HG03139 (cell line): ENCODE measurements around the gene TMCC1.
"Not testable (repeated sequence)": the region's sequence is repeated elsewhere in the genome, so short reads cannot be mapped to it uniquely, and the experiment has no call there.

Experiments used
- ATAC-seq: cut with Tn5 transposase; IDR thresholded peaks from one replicate; pipeline ENCODE4 v1.9.1; 2021; ENCODE audit not compliant: unreplicated experiment

TMCC1 gene

GRCh38 chr3:129777806-129778205, 115.7 kb downstream of the TMCC1 start:
- ATAC-seq: no peak

DNA sequence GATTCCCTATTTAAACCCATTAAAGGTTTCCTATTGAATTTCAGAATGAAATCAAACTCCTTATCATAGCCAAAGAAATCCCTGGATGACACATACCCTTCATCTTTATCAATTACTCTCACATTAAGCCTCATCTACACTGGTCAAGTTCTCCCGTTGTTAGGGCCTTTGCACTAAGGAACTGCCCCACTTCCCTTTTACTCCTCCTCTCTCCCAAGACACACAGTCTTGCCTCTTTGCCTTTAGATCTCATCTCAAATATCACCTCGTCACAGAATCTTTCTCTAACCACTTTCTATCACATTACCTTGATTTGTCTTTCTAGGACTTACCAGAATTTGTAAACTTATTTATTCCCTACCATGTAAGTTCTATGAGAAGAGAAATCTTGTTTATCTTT, 117.6 kb downstream of the TMCC1 start:
- no peak for ATAC-seq

DNA sequence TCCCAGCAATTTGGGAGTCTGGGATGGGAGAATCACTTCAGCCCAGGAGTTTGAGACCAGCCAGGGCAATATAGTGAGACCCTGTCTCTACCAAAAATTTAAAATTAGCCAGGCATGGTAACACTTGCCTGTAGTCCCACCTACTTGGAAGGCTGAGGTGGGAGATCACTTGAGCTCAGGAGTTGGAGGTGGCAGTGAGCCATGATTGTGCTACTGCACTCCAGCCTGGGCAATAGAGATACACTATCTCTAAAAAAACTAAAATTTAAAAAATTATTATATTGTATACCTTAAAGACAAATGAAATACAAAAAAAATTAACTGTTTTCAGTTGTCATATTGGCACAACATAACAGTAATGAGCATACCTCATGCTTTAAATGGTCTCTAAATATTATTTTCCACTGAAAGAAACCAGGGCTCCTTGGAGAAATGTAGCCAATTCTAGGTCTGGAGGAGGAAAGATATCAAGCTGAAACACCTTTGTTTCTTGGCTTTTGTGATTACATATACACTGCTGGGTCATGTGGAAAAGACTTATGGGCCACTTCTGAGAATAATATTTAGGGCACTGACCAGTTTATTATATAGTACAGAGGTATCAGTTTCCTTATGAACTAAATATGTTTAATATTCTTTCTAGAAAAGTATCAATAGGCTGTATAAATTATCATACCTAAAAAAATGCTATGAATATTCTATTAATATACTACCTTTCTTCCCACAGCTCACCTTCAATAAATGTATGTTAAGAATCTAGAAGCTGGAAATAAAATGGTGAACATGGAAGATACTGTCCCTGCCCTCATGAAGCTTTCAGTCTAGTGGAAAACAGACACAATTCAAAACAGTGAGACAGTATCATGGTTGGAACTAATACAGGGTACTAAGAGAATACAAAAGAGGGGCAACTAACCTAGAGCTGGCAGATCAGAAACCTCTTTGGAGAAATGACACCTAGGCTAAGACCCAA, 119.5 kb downstream of the TMCC1 start:
- no peak for ATAC-seq

DNA sequence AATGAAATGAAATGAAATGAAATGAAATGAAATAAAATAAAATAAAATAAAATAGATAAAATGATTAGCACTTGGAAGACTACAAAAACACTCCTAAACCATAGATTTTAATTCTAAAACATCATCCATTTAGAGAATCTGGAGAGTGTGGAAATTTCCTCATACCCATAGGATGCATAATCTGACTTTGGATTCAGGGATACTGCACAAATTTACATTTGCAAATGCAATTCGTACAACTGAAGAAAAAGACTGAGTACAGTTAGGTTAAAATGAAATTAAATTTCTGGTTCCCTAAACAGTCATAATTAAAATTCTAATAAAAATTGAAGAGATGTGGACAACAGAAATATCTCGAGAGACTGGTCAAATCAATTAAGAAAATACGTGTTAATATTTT, 122.9 kb downstream of the TMCC1 start:
- no peak for ATAC-seq

DNA sequence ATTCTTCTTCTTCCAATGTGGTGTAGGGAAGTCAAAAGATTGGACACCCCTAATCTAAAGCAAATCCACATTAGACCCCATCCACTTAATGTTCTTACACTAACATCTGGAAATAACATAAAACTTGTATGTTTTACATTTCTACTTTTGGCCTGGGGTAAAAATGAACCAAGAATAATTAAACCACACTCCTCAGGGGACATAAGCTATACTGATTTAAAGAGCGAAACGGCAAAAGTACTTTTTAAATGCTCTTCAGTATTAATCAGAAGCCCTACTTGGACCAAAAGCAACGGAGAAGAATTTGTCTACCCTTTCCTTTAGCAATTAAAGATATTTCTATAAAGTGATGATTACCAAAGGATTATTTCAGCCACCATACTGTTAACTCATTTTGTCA, 123.9 kb downstream of the TMCC1 start:
- ATAC-seq: no peak

DNA sequence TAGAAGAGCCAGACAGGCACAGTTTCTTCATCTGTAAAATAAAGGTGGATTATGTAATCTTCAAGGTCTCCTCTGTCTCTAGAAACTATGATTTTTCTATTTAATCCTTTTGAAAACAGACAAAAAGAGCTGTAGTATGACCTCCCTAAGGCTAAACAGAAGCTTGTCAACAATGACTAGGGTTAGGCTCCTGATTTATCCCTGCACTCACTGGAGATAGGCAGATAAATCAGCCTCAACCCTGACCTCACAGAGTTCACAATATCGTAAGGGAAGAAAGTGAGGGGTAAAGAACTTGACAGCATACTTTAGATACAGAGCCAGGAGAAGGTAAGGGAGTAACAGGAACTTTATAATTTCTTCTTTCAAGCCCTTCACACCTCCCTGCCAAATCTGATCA, 124.8 kb downstream of the TMCC1 start:
- no peak for ATAC-seq

- no peak for ATAC-seq
Measured at GRCh38 chr3:129766135-129766534, 127.4 kb downstream of the TMCC1 start.

DNA sequence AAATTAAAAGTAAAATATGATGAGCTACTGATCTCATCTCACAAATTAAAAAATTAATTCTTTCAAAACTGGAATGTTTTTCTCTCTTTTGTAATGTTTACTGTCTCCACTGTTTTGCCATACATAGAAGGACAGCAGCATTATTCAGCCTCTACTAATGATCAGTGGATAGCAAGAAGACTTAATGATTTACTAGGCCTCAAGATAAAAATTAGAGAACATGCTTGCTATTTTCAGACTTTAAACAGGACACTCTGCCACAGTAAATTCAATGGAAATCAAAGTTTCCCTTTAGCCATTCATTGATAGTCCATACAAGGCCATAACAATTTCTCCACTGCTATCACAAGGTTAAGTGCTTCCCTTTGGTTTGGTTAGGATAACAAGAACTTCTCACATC, 129.4 kb downstream of the TMCC1 start:
- ATAC-seq: no peak

DNA sequence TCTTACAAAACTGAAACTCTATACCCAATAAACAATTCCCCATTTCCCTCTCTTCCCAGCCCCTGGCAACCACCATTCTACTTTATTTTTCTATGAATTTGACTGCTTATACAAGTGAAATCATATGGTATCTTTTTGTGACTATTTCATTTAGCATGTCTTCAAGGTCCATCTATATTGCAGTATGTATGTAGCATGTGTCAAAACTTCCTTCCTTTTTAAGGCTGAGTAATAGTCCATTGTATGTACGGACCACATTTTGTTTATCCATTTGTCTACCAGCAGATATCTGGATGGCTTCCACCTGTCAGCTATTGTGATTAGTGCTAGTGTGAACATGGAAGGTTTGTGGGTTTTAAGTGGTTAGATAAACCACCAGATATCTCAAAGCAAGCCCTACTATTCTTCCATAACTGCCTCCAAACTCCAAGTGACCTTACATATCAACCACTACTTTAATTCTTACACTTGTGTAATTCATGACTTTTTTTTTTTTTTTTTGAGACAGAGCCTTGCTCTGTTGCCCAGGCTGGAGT, 134.7 kb downstream of the TMCC1 start:
- ATAC-seq: no peak

DNA sequence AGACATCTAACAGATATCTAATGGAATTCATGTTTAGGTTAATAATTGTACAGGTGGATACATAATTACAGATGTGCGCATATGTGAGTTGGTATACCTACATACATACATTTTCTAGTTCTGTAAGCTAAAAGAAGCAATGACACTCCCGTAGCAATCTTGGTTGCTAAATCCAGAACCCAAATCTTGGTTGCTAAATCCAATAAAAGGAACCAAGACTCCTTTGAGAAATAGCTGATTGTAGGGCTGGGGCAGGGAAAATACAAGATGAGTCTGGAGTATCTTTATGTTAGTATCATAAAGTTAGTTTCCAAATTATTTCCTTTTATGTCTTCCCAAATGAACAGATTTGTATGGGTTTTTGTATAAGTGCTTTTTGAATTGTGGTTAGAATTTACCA, 135.2 kb downstream of the TMCC1 start:
- no peak for ATAC-seq

GRCh38 chr3:129756871-129757270, 136.6 kb downstream of the TMCC1 start:
- ATAC-seq: no peak

GRCh38 chr3:129751105-129751504, 142.4 kb downstream of the TMCC1 start:
- ATAC-seq: not testable (repeated sequence)

GRCh38 chr3:129749692-129750091, 143.8 kb downstream of the TMCC1 start:
- ATAC-seq: no peak

DNA sequence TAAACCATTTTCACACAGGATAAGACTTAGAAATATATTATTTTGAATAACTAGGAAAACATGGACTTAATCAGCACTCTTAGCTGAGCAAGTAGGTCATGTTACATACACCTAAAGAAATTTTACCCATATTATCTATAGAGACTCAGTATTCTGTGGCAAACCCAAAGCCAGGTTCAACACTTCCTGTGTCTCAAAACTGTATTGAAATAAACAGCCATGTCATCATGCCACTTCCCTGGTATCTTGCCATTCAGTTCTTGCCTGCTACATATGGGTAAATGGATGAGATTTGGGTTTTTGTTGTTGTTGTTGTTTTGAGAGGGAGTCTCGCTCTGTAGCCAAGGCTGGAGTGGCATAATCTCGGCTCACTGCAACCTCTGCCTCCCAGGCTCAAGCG, 145.5 kb downstream of the TMCC1 start:
- ATAC-seq: no peak

DNA sequence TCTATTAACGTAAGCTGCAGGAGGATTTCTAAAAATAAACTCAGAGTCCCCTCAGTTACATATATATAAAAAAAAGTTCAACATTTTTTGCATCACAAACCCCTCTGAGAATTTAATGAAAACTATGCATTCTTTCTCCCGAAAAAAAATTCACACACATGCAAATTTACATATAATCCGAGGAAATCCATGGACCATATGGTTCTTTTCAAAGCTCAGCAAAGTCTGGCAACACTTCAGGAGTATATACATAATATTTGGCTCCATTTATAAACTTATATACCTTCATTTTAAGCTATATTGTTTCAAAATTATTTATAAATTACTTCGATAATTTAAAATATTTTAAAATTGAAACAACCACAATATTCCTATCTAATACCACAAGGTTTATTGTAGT, 146.4 kb downstream of the TMCC1 start:
- no peak for ATAC-seq

DNA sequence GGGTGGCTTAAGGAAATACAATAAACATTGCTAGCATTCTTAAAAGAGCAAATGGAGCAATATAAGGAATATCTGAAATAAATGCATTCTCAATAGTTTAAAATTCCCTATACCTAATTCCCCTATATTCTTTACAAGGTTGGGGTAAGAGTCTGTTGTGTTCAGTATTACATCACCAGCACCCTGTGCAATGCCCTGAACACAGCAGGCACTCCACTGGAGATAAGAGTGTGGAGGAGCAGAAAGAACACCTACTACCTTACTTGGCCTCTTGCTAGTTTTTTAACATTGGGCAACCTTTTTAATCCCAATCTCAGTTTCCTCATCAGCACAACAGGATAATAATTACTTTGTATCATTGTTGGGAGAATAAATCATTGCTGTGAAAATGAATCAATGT, 146.9 kb downstream of the TMCC1 start:
- ATAC-seq: no peak

GRCh38 chr3:129745253-129745652, 148.3 kb downstream of the TMCC1 start:
- no peak for ATAC-seq

DNA sequence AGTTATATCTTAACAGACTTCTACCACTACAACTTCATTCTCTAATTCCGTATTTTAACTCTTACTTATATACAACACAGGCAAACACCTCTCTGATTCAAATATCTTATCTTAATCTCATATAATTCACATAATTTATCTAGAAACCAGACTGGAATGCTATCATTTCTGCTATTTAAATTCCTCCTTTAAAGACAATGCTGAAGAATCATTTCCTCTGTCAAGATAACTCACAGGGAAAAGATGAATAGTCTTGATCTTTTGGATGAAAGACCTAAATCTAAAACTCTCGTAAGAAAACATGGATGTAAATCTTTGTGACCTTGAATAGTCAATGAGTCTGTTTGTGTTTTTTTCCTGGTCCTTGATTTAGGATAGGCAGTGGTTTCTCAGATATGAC, 151.7 kb downstream of the TMCC1 start:
- ATAC-seq: no peak

GRCh38 chr3:129740090-129740489, 153.4 kb downstream of the TMCC1 start:
- ATAC-seq: no peak

DNA sequence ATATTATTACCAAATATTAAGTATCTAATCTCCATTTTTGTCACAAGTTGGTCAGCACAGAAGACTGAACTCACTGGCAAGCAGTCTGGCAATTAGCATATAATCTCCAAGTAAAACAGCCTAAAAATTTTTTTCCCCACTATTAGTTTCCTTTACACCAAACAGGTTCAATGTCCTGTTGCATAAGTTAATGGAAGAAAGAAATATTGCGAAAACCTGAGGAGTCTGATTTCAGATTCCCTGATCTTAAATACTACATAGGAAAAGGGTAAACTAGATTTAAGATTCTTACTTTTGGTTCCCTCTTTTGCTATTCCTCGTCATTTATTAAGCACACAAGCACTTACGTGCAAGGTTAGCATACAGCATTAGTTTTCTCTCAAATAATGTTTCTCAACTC, 153.9 kb downstream of the TMCC1 start:
- no peak for ATAC-seq

DNA sequence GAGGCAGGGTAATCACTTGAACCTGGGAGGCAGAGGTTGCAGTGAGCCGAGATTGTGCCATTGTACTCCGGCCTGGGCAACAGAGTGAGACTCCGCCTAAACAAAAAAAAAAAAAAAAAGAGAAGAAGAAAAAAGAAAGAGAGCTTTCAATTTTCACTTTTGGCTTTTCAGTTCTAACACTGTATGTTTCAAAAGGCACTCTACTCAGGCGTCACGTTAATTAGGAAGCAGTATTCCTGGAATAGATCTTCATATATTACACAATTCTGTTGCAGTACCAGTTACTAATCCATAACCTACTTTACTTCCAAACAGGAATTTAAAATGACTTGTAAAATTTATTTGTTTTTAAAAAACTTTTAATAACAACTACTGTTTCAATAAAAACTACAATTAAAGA, 155.3 kb downstream of the TMCC1 start:
- ATAC-seq: no peak

GRCh38 chr3:129736070-129736469, 157.4 kb downstream of the TMCC1 start:
- ATAC-seq: no peak

GRCh38 chr3:129735638-129736037, 157.9 kb downstream of the TMCC1 start:
- no peak for ATAC-seq
